Left hindlimb (tissue), 1 donor: ENCODE measurements around the gene TM9SF1.
"Not testable (repeated sequence)": the region's sequence is repeated elsewhere in the genome, so short reads cannot be mapped to it uniquely, and the experiment has no call there.

Experiments used
- DNase-seq: peaks from one replicate; pipeline ENCODE4 v3.0.0-alpha.2; 2018

Gene TM9SF1

GRCh38 chr14:24224618-24225071, 29.4 kb upstream of the TM9SF1 start:
- no peak for DNase-seq

GRCh38 chr14:24222987-24223386, 27.7 kb upstream of the TM9SF1 start:
- not testable (repeated sequence) for DNase-seq

- DNase-seq: no peak
Observed at GRCh38 chr14:24219521-24219920, 24.3 kb upstream of the TM9SF1 start.

- DNase-seq: no peak
Observed at GRCh38 chr14:24219080-24219479, 23.8 kb upstream of the TM9SF1 start.

GRCh38 chr14:24216876-24217275, 21.6 kb upstream of the TM9SF1 start:
- not testable (repeated sequence) for DNase-seq

- no peak for DNase-seq
Observed at GRCh38 chr14:24216345-24216699, 21.1 kb upstream of the TM9SF1 start.

- peak; percentile 88 for DNase-seq
Observed at GRCh38 chr14:24215495-24216344, 20.5 kb upstream of the TM9SF1 start, which contains the start of gene MDP1. TSS of gene MDP1 (minus strand) at chr14:24216066. CDS start at chr14:24215955, 111 bp downstream.

GRCh38 chr14:24213866-24214662, 18.8 kb upstream of the TM9SF1 start:
- DNase-seq: no peak

GRCh38 chr14:24212924-24213865, 18.0 kb upstream of the TM9SF1 start, which contains the start of gene CHMP4A:
TSS of gene CHMP4A (minus strand) at chr14:24213488. CDS start at chr14:24213439, 49 bp downstream.
- peak; percentile 98 for DNase-seq

- DNase-seq: no peak
Observed at GRCh38 chr14:24211311-24211710, 16.1 kb upstream of the TM9SF1 start.

GRCh38 chr14:24207625-24208024, 12.4 kb upstream of the TM9SF1 start:
- DNase-seq: no peak

- DNase-seq: no peak
Observed at GRCh38 chr14:24207104-24207551, 11.9 kb upstream of the TM9SF1 start.

- no peak for DNase-seq
Observed at GRCh38 chr14:24206260-24207103, 11.2 kb upstream of the TM9SF1 start.

- no peak for DNase-seq
Observed at GRCh38 chr14:24204163-24205146, 9.2 kb upstream of the TM9SF1 start.

GRCh38 chr14:24203249-24203886, 8.1 kb upstream of the TM9SF1 start:
- not testable (repeated sequence) for DNase-seq

GRCh38 chr14:24202538-24202937, 7.3 kb upstream of the TM9SF1 start:
- DNase-seq: not testable (repeated sequence)

GRCh38 chr14:24198814-24199524, 3.7 kb upstream of the TM9SF1 start:
- no peak for DNase-seq

- DNase-seq: no peak
Observed at GRCh38 chr14:24197056-24197450, 1.8 kb upstream of the TM9SF1 start.
